Gastroesophageal sphincter (tissue), 3 donors: Measurements from ENCODE around the gene TIGAR.

ENCODE experiments used
- CTCF ChIP-seq, 4 experiments: fragments of 200-600 bp in 2 of 4; fragments of 450-650 bp in 2 of 4; sonication (generic) in 1 of 4; IDR thresholded peaks; one replicate each; pipeline ENCODE4 v1.5.1; 2017 to 2019; ENCODE audit warnings: antibody characterized with exemption in 4 of 4, mild to moderate bottlenecking in 2 of 4, moderate library complexity in 2 of 4
- EP300 ChIP-seq: sonication (generic); formaldehyde crosslinking; IDR thresholded peaks from one replicate; pipeline ENCODE4 v1.6.1; 2017; ENCODE audit warnings: antibody characterized with exemption, mild to moderate bottlenecking
- POLR2AphosphoS5 ChIP-seq: sonication (generic); formaldehyde crosslinking; IDR thresholded peaks from one replicate; pipeline ENCODE4 v1.6.1; 2017; ENCODE audit warnings: antibody characterized with exemption

- TF ChIP-seq CTCF (IDR thresholded peaks at IDR 0.05): peak; percentile 29 to 57 (median 45)
- no peak for TF ChIP-seq POLR2AphosphoS5
- no peak for TF ChIP-seq EP300
These were observed 32.8 kb downstream of the TIGAR start for GRCh38 chr12:4353785-4354208.
